ENCODE measurements around the gene KLF17.
"Not testable (repeated sequence)": the region's sequence is repeated elsewhere in the genome, so short reads cannot be mapped to it uniquely, and the experiment has no call there.

The KLF17 gene

DNA sequence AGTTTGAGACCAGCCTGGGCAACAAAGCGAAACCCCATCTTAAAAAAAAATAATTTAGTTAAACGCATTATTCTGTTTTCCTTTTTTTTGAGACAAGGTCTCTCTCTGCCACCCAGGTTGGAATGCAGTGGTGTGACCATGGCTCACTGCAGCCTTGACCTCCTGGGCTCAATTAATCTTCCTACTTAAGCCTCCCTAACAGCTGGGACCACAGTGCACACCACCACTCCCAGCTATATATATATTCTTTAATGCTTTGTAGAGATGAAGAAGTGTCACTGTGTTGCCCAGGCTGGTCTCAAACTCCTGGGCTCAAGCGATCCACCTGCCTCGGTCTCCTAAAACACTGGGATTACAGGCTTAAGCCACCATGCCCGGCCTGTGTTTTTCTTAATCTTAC lies 7.7 kb upstream of the KLF17 start:
- H3K9ac ChIP-seq (ENCODE audit: low read length in 2 of 2): no peak overlapping the region
- H3K27me3 ChIP-seq (ENCODE audit: control insufficient read depth in 1 of 2, insufficient read depth in 2 of 2, low read length in 2 of 2): peaks cover 0 to 3% of the 10 kb centered on the region in 2 donors
- H3K4me3 ChIP-seq (ENCODE audit: low read length in 2 of 2): no peak overlapping the region
- no peaks in the 10 kb centered on the region for H3K4me1 ChIP-seq (ENCODE audit: control insufficient read depth, insufficient read depth, low read length)
- no peak overlapping the region for H3K27ac ChIP-seq (ENCODE audit: low read length)
- H3K9me3 ChIP-seq (ENCODE audit: control insufficient read depth in 2 of 2, low read length in 2 of 2): no peaks in the 10 kb centered on the region
- H3K36me3 ChIP-seq (ENCODE audit: control insufficient read depth in 2 of 2, insufficient read depth in 2 of 2, low read length in 2 of 2): no peaks in the 10 kb centered on the region

DNA sequence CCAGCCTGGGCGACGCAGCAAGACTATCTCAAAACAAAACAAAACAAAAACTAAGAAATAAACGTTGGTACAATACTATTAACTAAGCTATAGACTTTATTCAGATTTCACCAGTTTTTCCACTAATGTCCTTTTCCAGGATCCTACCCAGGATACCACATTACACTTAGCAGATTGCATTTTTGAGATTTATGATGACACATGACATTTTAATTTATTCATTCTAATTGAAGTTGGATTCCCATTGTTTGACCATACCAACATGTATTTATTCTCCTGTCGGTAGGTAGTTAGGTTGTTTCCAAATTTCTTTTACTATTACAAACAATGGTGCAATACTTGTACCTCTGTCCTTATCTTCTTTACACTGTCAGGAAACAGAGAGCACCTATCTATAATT lies 6.8 kb upstream of the KLF17 start:
- Histone ChIP-seq H3K27ac (ENCODE audit: low read length) (no peak overlapping the region), H3K9me3 (ENCODE audit: control insufficient read depth in 2 of 2, low read length in 2 of 2) (no peaks in the 10 kb centered on the region), H3K9ac (ENCODE audit: low read length in 2 of 2) (no peak overlapping the region), H3K4me3 (ENCODE audit: low read length in 2 of 2) (no peak overlapping the region), H3K4me1 (ENCODE audit: control insufficient read depth, insufficient read depth, low read length) (no peaks in the 10 kb centered on the region), H3K36me3 (ENCODE audit: control insufficient read depth in 2 of 2, insufficient read depth in 2 of 2, low read length in 2 of 2) (no peaks in the 10 kb centered on the region), H3K27me3 (ENCODE audit: control insufficient read depth in 1 of 2, insufficient read depth in 2 of 2, low read length in 2 of 2) (peaks cover 0 to 3% of the 10 kb centered on the region in 2 donors)

DNA sequence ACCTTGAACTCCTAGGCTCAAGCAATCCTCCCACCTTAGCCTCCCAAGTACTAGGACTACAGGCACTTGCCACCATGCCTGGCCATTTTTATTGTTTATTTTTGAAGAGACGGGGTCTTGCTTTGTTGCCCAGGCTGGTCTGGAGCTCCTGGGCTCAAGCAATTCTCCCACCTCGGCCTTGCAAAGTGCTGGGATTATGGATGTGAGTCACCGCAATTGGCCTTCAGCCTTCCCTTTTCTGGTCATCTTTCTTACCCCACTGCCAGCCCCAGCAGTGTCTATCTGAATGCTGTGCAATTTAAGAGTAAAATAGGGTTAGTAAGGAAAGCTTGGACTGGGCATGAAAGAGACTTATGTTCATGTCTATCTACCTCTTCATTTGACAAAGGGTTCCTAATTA lies 6.1 kb upstream of the KLF17 start:
- no peaks in the 10 kb centered on the region for H3K36me3 ChIP-seq (ENCODE audit: control insufficient read depth in 2 of 2, insufficient read depth in 2 of 2, low read length in 2 of 2)
- H3K4me1 ChIP-seq (ENCODE audit: control insufficient read depth, insufficient read depth, low read length): no peaks in the 10 kb centered on the region
- H3K27ac ChIP-seq (ENCODE audit: low read length): no peak overlapping the region
- H3K4me3 ChIP-seq (ENCODE audit: low read length in 2 of 2): no peak overlapping the region
- no peaks in the 10 kb centered on the region for H3K9me3 ChIP-seq (ENCODE audit: control insufficient read depth in 2 of 2, low read length in 2 of 2)
- no peak overlapping the region for H3K9ac ChIP-seq (ENCODE audit: low read length in 2 of 2)
- peaks cover 0 to 3% of the 10 kb centered on the region in 2 donors for H3K27me3 ChIP-seq (ENCODE audit: control insufficient read depth in 1 of 2, insufficient read depth in 2 of 2, low read length in 2 of 2)

DNA sequence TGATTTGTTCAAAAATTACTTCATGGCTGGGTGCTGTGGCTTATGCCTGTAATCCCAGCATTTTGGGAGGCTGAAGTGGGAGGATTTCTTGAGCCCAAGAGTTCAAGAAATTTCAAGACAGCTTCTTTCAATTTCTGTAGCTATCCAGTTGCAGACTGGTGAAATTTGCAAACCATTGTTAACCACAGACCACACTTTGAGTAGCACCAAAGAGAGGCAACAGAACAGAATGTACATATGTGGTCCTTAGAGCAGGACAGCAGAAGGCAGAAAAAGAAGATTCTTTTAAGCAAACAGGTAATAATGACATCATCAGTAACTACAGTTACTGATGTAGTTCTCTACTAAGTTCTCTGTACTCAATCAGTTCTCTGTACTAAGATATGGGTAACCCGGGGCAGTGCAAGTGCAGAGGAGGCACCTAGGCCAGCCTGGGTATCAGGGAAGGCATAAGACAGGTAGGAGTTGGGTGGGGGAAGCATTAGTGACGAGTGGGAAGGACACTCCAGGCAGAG lies 5.5 kb upstream of the KLF17 start:
- Histone ChIP-seq H3K4me1 (ENCODE audit: control insufficient read depth, insufficient read depth, low read length) (no peaks in the 10 kb centered on the region), H3K4me3 (ENCODE audit: low read length in 2 of 2) (no peak overlapping the region), H3K27ac (ENCODE audit: low read length) (no peak overlapping the region), H3K36me3 (ENCODE audit: control insufficient read depth in 2 of 2, insufficient read depth in 2 of 2, low read length in 2 of 2) (no peaks in the 10 kb centered on the region), H3K9ac (ENCODE audit: low read length in 2 of 2) (no peak overlapping the region), H3K9me3 (ENCODE audit: control insufficient read depth in 2 of 2, low read length in 2 of 2) (no peaks in the 10 kb centered on the region), H3K27me3 (ENCODE audit: control insufficient read depth in 1 of 2, insufficient read depth in 2 of 2, low read length in 2 of 2) (peaks cover 0 to under 1% of the 10 kb centered on the region in 2 donors)

DNA sequence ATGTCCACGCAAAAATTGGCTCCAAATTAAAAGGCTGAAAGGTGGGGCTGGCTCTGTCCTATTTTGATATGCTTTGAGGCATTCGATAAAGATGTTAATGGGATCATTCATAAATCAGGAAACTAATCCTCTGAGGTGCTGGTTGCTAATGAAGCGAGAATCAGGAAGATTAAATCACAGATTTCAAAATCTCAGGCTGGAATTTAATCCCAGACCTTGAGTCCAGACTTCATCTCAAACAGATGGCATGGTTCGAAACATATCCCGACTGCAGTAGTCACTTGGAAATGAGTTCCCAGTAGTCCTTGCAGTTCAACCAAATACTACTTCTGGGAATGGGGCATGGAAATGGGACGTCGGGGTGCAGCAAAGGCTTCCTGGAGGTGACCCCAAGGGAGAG lies 4.5 kb upstream of the KLF17 start:
- H3K27ac ChIP-seq (ENCODE audit: low read length): no peak overlapping the region
- H3K4me1 ChIP-seq (ENCODE audit: control insufficient read depth, insufficient read depth, low read length): no peaks in the 10 kb centered on the region
- no peaks in the 10 kb centered on the region for H3K36me3 ChIP-seq (ENCODE audit: control insufficient read depth in 2 of 2, insufficient read depth in 2 of 2, low read length in 2 of 2)
- H3K4me3 ChIP-seq (ENCODE audit: low read length in 2 of 2): no peak overlapping the region
- no peaks in the 10 kb centered on the region for H3K9me3 ChIP-seq (ENCODE audit: control insufficient read depth in 2 of 2, low read length in 2 of 2)
- no peak overlapping the region for H3K9ac ChIP-seq (ENCODE audit: low read length in 2 of 2)
- H3K27me3 ChIP-seq (ENCODE audit: control insufficient read depth in 1 of 2, insufficient read depth in 2 of 2, low read length in 2 of 2): no peaks in the 10 kb centered on the region

DNA sequence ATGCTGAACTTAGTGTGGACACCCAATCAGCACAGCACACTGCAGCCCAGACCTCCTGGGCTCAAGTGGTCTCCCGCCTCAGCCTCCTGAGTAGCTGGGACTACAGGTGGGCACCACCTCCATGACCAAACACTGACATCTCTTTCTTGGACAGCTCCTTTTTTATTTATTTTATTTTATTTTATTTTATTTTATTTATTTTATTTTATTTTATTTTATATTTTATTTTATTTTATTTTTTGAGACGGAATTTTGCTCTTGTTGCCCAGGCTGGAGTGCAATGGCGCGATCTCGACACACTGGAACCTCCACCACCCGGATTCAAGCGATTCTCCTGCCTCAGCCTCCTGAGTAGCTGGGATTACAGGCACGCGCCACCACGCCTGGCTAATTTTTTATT lies 1.3 kb upstream of the KLF17 start:
- H3K27ac ChIP-seq (ENCODE audit: low read length); H3K4me3 ChIP-seq (ENCODE audit: low read length in 2 of 2); H3K4me1 ChIP-seq (ENCODE audit: control insufficient read depth, insufficient read depth, low read length); H3K36me3 ChIP-seq (ENCODE audit: control insufficient read depth in 2 of 2, insufficient read depth in 2 of 2, low read length in 2 of 2); H3K9me3 ChIP-seq (ENCODE audit: control insufficient read depth in 2 of 2, low read length in 2 of 2); H3K27me3 ChIP-seq (ENCODE audit: control insufficient read depth in 1 of 2, insufficient read depth in 2 of 2, low read length in 2 of 2); H3K9ac ChIP-seq (ENCODE audit: low read length in 2 of 2): not testable (repeated sequence)

DNA sequence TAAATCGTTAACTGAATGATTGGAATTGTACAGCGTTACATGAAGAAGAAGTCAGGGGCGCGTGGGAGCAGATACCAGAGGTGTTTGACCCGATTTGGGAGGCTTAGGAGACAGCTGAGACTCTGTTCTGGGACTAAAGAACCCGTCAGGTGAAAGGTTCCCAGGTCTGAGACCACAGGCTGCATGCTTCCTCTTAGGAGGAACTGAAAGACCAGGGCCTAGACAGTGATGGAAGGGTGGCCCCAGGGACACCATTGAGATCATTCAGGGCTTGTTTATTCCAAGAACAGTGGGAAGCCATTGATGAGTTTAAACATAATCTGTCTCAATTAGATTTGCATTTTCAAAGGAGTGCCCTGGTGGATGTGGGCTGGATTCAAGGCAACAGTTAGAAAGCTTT lies 904 bp downstream of the KLF17 start:
- H3K9me3 ChIP-seq (ENCODE audit: control insufficient read depth in 2 of 2, low read length in 2 of 2): no peaks in the 10 kb centered on the region
- H3K27me3 ChIP-seq (ENCODE audit: control insufficient read depth in 1 of 2, insufficient read depth in 2 of 2, low read length in 2 of 2): no peaks in the 10 kb centered on the region
- H3K4me3 ChIP-seq (ENCODE audit: low read length in 2 of 2): no peak overlapping the region
- no peak overlapping the region for H3K27ac ChIP-seq (ENCODE audit: low read length)
- H3K4me1 ChIP-seq (ENCODE audit: control insufficient read depth, insufficient read depth, low read length): no peaks in the 10 kb centered on the region
- no peaks in the 10 kb centered on the region for H3K36me3 ChIP-seq (ENCODE audit: control insufficient read depth in 2 of 2, insufficient read depth in 2 of 2, low read length in 2 of 2)
- H3K9ac ChIP-seq (ENCODE audit: low read length in 2 of 2): no peak overlapping the region

DNA sequence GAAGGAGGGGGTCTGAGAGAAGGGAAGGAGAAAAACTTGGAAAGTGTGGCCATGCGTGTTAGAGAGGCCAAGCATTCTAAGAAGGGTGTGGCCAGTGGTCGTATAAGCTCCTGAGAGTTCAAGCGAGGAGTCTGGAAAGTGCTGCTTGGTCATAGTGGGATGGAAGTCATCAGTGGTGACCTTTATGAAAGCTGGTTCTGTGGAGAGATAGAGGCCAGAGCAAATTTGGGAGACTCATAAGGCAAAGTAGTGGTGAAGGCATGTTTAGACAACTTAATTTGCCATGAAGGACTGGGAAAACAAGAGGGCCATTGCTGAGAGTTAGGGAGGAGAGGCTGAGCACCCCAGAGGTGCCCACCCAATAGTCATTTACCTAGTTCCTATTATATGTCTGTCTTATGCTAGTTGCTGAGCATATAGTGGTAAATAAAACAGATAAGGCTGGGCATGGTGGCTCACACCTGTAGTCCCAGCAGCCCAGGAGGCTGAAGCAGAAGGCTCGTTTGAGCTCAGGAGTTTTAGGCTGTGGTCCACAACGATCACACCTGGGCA lies 1.9 kb downstream of the KLF17 start:
- H3K9ac ChIP-seq (ENCODE audit: low read length in 2 of 2): no peak overlapping the region
- H3K27ac ChIP-seq (ENCODE audit: low read length): no peak overlapping the region
- H3K36me3 ChIP-seq (ENCODE audit: control insufficient read depth in 2 of 2, insufficient read depth in 2 of 2, low read length in 2 of 2): no peaks in the 10 kb centered on the region
- H3K27me3 ChIP-seq (ENCODE audit: control insufficient read depth in 1 of 2, insufficient read depth in 2 of 2, low read length in 2 of 2): no peaks in the 10 kb centered on the region
- no peaks in the 10 kb centered on the region for H3K9me3 ChIP-seq (ENCODE audit: control insufficient read depth in 2 of 2, low read length in 2 of 2)
- no peaks in the 10 kb centered on the region for H3K4me1 ChIP-seq (ENCODE audit: control insufficient read depth, insufficient read depth, low read length)
- no peak overlapping the region for H3K4me3 ChIP-seq (ENCODE audit: low read length in 2 of 2)

DNA sequence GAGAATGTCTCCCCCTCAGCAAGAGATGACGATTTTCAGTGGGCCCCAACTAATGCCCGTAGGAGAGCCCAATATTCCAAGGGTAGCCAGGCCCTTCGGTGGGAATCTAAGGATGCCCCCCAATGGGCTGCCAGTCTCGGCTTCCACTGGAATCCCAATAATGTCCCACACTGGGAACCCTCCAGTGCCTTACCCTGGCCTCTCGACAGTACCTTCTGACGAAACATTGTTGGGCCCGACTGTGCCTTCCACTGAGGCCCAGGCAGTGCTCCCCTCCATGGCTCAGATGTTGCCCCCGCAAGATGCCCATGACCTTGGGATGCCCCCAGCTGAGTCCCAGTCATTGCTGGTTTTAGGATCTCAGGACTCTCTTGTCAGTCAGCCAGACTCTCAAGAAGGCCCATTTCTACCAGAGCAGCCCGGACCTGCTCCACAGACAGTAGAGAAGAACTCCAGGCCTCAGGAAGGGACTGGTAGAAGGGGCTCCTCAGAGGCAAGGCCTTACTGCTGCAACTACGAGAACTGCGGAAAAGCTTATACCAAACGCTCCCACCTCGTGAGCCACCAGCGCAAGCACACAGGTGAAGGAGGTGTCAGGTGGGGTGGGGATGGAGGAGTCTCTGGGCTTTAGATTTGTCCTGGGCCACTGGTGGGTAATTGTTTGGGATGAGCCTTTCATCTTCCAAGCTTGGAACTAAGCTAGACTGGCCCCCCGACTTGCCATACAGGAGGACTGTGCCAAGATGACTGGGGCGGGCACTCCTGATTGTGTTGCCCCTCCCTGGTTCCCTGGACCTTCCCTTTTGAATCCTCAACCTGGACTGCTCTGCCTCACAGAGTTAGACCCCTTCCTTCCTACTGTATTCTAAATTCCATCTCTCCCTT lies 11.2 kb downstream of the KLF17 start:
- Histone ChIP-seq H3K27me3 (ENCODE audit: control insufficient read depth in 1 of 2, insufficient read depth in 2 of 2, low read length in 2 of 2) (no peaks in the 10 kb centered on the region), H3K4me3 (ENCODE audit: low read length in 2 of 2) (no peak overlapping the region), H3K4me1 (ENCODE audit: control insufficient read depth, insufficient read depth, low read length) (no peaks in the 10 kb centered on the region), H3K36me3 (ENCODE audit: control insufficient read depth in 2 of 2, insufficient read depth in 2 of 2, low read length in 2 of 2) (no peaks in the 10 kb centered on the region), H3K27ac (ENCODE audit: low read length) (no peak overlapping the region), H3K9me3 (ENCODE audit: control insufficient read depth in 2 of 2, low read length in 2 of 2) (no peaks in the 10 kb centered on the region), H3K9ac (ENCODE audit: low read length in 2 of 2) (no peak overlapping the region)

DNA sequence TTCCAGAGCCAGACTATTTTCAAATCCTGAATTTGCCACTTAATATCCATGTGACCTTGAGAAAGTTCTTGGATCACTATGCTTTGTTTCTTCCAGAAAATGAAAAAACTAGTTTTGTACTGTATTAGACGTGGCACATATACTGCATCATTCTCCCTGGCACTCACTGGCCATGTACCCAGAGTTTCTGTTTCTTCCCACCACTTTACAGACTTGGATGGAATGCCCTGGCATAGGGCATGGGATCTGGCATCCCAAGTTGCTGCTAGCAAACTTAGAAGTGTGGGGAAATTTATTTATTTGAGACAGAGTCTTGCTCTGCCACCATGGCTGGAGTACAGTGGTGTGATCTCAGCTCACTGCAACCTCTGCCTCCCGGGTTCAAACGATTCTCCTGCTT lies 12.8 kb downstream of the KLF17 start:
- H3K36me3 ChIP-seq (ENCODE audit: control insufficient read depth in 2 of 2, insufficient read depth in 2 of 2, low read length in 2 of 2): no peaks in the 10 kb centered on the region
- no peaks in the 10 kb centered on the region for H3K27me3 ChIP-seq (ENCODE audit: control insufficient read depth in 1 of 2, insufficient read depth in 2 of 2, low read length in 2 of 2)
- H3K9me3 ChIP-seq (ENCODE audit: control insufficient read depth in 2 of 2, low read length in 2 of 2): no peaks in the 10 kb centered on the region
- no peaks in the 10 kb centered on the region for H3K4me1 ChIP-seq (ENCODE audit: control insufficient read depth, insufficient read depth, low read length)
- H3K27ac ChIP-seq (ENCODE audit: low read length): no peak overlapping the region
- no peak overlapping the region for H3K9ac ChIP-seq (ENCODE audit: low read length in 2 of 2)
- no peak overlapping the region for H3K4me3 ChIP-seq (ENCODE audit: low read length in 2 of 2)

Data from stomach smooth muscle (tissue), 2 donors.